Testis (tissue), 3 donors: ENCODE results near the gene UBA1. TPM values are rescaled to one million over a fixed set of nuclear protein-coding genes. Genes with fewer than 3 reads are reported as not detected.
A peak's percentile ranks its signal among the peaks of the same experiment; 100 is the strongest.

Experiments used
- DNase-seq: peaks from one replicate; pipeline ENCODE4 v3.0.0-alpha.2; 2019
- H3K27ac ChIP-seq, 2 donors: fragments of 200-600 bp; sonication (generic); one replicate each; pipeline ENCODE4 v1.5.1; 2019
- H3K27me3 ChIP-seq: fragments of 200-600 bp; sonication (generic); one replicate; pipeline ENCODE4 v1.5.1; 2019
- H3K36me3 ChIP-seq: fragments of 200-600 bp; sonication (generic); one replicate; pipeline ENCODE4 v1.5.1; 2017; ENCODE audit warnings: low read depth; ENCODE audit errors: missing control alignments
- H3K4me1 ChIP-seq: fragments of 200-600 bp; sonication (generic); one replicate; pipeline ENCODE4 v1.5.1; 2019
- H3K4me3 ChIP-seq, 2 donors: fragments of 200-600 bp; sonication (generic); one replicate each; pipeline ENCODE4 v1.5.1; 2017 to 2019
- H3K9me3 ChIP-seq: fragments of 200-600 bp; sonication (generic); one replicate; pipeline ENCODE4 v1.5.1; 2017
- CTCF ChIP-seq, 3 experiments: fragments of 450-650 bp in 2 of 3; fragments of 200-600 bp in 1 of 3; sonication (generic) in 1 of 3; IDR thresholded peaks; one replicate each; pipeline ENCODE4 v1.5.1; 2016 to 2019; ENCODE audit warnings: antibody characterized with exemption in 3 of 3, mild to moderate bottlenecking in 2 of 3, moderate library complexity in 1 of 3
- POLR2A ChIP-seq: fragments of 450-650 bp; IDR thresholded peaks from one replicate; pipeline ENCODE4 v1.6.1; 2017; ENCODE audit warnings: antibody characterized with exemption, mild to moderate bottlenecking, moderate library complexity
- WGBS, 2 donors: methylation state at CpG; one replicate each; pipeline ENCODE4 v1.1.5; 2018; 5-methylcytosine and 5-hydroxymethylcytosine counted together
- intact Hi-C: fragments of 100-400 bp; cut with DNase I; formaldehyde crosslinking; loops from one replicate; pipeline ENCODE4 v1.15.1; 2023; ENCODE audit warnings: low total_unique reads
- polyA plus RNA-seq: library from polyadenylated mRNA; stranded (reverse); fragments of 350-450 nt; fragmentation: Illumina TruSeq; extraction: RNeasy Lipid Tissue Mini Kit (QIAGEN cat#74804); gene quantifications from one replicate; pipeline ENCODE4 v1.2.3, GENCODE V29; 2014; ENCODE audit warnings: low read depth, low replicate concordance; ENCODE audit not compliant: insufficient read depth
- total RNA-seq, 2 donors: library from RNA; depleted of rRNA; stranded (reverse); fragments of >200 nt; gene quantifications; one replicate each; pipeline ENCODE4 v1.2.3, GENCODE V29; 2016

The UBA1 gene
- total and polyA plus RNA-seq, 3 donors from 2014 or later: 207 to 338 (median 243) TPM

- intact Hi-C loops: no loop called here
- no peak for DNase-seq
- 90% methylated on average over 24 of the region's 27 CpGs; no CpG with 5 or more reads in 1 of the 2 donors for WGBS, 2 donors
- Histone ChIP-seq H3K4me3 (no peak overlapping the region), H3K4me1 (no peaks in the 10 kb centered on the region), H3K27ac (no peak overlapping the region), H3K27me3 (no peaks in the 10 kb centered on the region), H3K36me3 (no peaks in the 10 kb centered on the region), H3K9me3 (no peaks in the 10 kb centered on the region)
- no peak for TF ChIP-seq CTCF (IDR thresholded peaks at IDR 0.05)
- no peak for TF ChIP-seq POLR2A
These were observed 7.4 kb upstream of the UBA1 start for GRCh38 chrX:47186096-47186740.

GRCh38 chrX:47187106-47187677, 6.4 kb upstream of the UBA1 start:
- DNase-seq: no peak
- intact Hi-C loops: no loop called here
- no peak overlapping the region for H3K27ac ChIP-seq
- 89% methylated on average over 4 of the region's 4 CpGs; no CpG with 5 or more reads in 1 of the 2 donors for WGBS, 2 donors
- H3K4me1 ChIP-seq: peaks cover 2% of the 10 kb centered on the region
- H3K36me3 ChIP-seq: no peaks in the 10 kb centered on the region
- TF ChIP-seq POLR2A: no peak
- no peaks in the 10 kb centered on the region for H3K9me3 ChIP-seq
- no peaks in the 10 kb centered on the region for H3K27me3 ChIP-seq
- H3K4me3 ChIP-seq: no peak overlapping the region

GRCh38 chrX:47189906-47190305, 3.7 kb upstream of the UBA1 start:
- no peaks in the 10 kb centered on the region for H3K36me3 ChIP-seq
- 51 to 73% methylated on average over 8 to 19 of the region's 19 CpGs for WGBS, 2 donors
- DNase-seq: no peak
- peaks cover 2% of the 10 kb centered on the region for H3K4me1 ChIP-seq
- no peak overlapping the region for H3K4me3 ChIP-seq
- intact Hi-C loops: loop anchor here (10.0 kb wide), 2 partner anchors 185 to 335 kb away; partner anchors contain the start of gene ZNF157
- TF ChIP-seq CTCF (IDR thresholded peaks at IDR 0.05) (no peak), POLR2A (no peak)
- no peak overlapping the region for H3K27ac ChIP-seq
- no peaks in the 10 kb centered on the region for H3K9me3 ChIP-seq
- H3K27me3 ChIP-seq: no peaks in the 10 kb centered on the region

GRCh38 chrX:47190445-47191269, 3.0 kb upstream of the UBA1 start:
- DNase-seq: peak; percentile 93
- Histone ChIP-seq H3K4me1 (peaks cover 2% of the 10 kb centered on the region), H3K4me3 (peak overlapping the region; percentile 46 to 63), H3K36me3 (no peaks in the 10 kb centered on the region), H3K27ac (no peak overlapping the region), H3K27me3 (no peaks in the 10 kb centered on the region), H3K9me3 (no peaks in the 10 kb centered on the region)
- TF ChIP-seq CTCF (IDR thresholded peaks at IDR 0.05) (no peak), POLR2A (no peak)
- 2 to 4% methylated on average over 10 to 33 of the region's 40 CpGs for WGBS, 2 donors
- intact Hi-C loops: loop anchor here (10.0 kb wide), 2 partner anchors 184 to 334 kb away; partner anchors contain the start of gene ZNF157

GRCh38 chrX:47191331-47191730, 2.3 kb upstream of the UBA1 start:
- Histone ChIP-seq H3K4me3 (peak overlapping the region; percentile 46 to 63), H3K36me3 (no peaks in the 10 kb centered on the region), H3K4me1 (peaks cover 2% of the 10 kb centered on the region), H3K27ac (no peak overlapping the region), H3K27me3 (no peaks in the 10 kb centered on the region), H3K9me3 (no peaks in the 10 kb centered on the region)
- 6 to 25% methylated on average over 8 to 24 of the region's 26 CpGs for WGBS, 2 donors
- intact Hi-C loops: loop anchor here (10.0 kb wide), 2 partner anchors 183 to 333 kb away; partner anchors contain the start of gene ZNF157
- DNase-seq: no peak
- TF ChIP-seq CTCF (IDR thresholded peaks at IDR 0.05) (no peak), POLR2A (no peak)
